Transverse colon (tissue), 3 donors: Measurements from ENCODE around the gene CFAP97D2.

Source experiments
- CTCF ChIP-seq, 5 experiments: fragments of 200-600 bp in 3 of 5; fragments of 450-650 bp in 2 of 5; sonication (generic) in 3 of 5; IDR thresholded peaks; 1 replicate in 2 of 5; 2 replicates in 3 of 5; pipeline ENCODE4 v1.5.1; 2016 to 2017; ENCODE audit warnings: antibody characterized with exemption in 5 of 5, inconsistent platforms in 3 of 5, mild to moderate bottlenecking in 2 of 5, moderate library complexity in 1 of 5
- POLR2A ChIP-seq: fragments of 450-650 bp; IDR thresholded peaks from one replicate; pipeline ENCODE4 v1.6.1; 2016; ENCODE audit warnings: antibody characterized with exemption, mild to moderate bottlenecking, moderate library complexity

- TF ChIP-seq POLR2A (no peak), CTCF (IDR thresholded peaks at IDR 0.05) (no peak)
Measured at GRCh38 chr13:114230117-114230516, 51.1 kb downstream of the CFAP97D2 start.
